Embryonic facial prominence (tissue), 1 donor: ENCODE data around the gene CDKN2AIP.
A peak's percentile ranks its signal among the peaks of the same experiment; 100 is the strongest.
"Not testable (repeated sequence)": the region's sequence is repeated elsewhere in the genome, so short reads cannot be mapped to it uniquely, and the experiment has no call there.

Source experiments
- DNase-seq: peaks from one replicate; pipeline ENCODE4 v3.0.0-alpha.2; 2016; ENCODE audit errors: extremely low spot score

CDKN2AIP gene

DNA sequence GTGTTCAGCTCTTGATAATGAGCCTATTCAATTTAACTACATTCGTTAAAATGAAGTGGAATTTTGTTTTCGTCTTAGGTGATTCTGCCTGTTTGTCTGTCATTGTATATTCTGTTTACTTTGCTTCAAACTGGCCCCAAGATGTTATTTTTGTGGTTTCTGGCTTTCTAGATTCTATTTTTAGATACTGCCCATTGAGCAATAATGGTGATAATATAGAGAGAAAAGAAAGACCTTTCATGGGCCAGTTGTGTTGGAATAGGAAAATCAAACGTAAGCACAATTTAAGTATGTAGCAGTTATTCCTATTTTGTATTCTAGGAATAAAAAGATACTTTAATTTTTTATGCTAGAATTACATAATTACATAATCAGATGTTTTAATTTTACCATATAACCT lies 4.0 kb downstream of the CDKN2AIP start:
- no peak for DNase-seq

DNA sequence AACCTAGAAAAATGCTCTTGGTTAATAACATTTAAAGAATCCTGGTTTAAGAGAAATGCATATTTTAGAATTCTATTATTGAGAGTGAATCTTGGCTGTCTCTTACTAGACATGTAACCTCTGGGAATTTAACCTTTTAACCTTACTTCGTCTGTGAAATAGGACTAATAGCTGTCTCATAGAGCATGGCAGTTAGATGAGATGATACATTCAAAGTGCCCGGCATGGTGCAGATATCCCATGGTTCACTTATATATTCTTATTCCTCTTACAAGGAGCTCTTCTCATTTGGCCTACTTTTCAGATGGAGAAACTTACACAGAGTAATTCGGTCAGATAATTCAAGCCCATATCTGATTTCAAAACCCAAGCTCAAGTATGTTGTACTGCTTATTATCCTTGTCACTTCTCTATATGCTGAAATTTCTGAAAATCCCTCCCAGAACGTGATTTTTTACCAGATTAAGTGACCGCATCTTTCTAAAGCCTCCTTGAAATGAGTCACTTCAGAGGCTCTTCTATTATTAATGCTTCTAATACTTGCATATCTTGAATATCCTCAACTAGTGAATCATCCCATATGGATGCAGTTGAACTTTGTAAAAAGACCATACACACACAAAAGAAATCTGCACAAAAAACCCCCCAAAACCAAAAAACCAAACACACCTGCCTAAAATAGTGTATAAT lies 4.9 kb downstream of the CDKN2AIP start:
- no peak for DNase-seq

DNA sequence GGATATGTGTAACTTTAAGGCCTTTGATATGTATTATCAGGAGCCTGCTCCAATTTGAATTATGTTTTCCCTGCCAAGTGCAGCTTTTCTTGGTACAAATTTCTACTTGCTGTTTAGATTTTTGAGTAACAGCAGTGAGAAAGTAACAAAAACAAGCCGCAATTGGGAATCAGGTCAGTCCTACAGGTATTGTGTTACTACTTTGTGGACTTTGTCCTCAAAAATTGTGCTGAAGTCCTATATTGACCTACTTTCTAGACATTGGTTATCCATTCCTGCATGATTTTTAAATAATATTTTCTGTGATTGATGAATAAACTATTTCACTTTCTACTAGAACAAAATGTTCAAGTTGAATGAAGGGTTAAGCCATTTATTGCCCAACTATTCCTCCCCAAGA lies 5.7 kb downstream of the CDKN2AIP start:
- DNase-seq: no peak

DNA sequence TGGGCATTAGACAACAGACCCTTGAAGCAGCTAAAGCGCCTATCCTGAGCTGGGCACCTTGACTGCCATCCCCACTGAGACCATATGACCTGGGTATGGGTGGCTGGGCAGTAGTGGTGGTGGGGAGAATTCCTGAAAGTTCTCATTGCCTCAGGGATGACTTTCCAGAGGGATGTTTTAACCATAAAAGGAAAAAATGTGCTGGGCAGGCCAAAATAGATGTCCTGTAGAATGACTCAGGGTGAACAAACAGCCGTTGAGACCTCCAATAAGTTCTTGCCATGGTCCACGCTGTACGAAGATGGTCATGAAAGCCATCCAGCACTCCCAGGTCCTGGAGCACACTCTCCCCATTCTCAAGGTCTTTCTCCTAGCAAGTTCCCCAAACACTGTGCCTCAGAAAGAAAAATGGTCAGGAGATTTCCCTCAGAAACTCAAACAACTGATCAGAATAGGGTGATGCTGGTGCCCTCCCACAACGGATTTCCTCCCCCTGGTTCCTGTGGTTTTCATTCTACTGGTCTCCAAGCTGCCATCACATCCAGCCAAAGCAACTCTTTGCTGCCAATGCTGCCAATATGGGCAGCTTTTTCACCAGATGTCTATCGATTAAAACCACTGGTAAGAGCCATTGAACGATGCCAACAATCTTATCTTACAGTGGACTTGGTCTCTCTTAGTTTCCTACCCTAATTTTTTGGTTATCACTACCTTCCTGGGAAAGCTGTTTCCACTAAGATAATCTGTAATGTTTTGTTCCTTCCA lies 11.2 kb downstream of the CDKN2AIP start:
- DNase-seq: no peak

DNA sequence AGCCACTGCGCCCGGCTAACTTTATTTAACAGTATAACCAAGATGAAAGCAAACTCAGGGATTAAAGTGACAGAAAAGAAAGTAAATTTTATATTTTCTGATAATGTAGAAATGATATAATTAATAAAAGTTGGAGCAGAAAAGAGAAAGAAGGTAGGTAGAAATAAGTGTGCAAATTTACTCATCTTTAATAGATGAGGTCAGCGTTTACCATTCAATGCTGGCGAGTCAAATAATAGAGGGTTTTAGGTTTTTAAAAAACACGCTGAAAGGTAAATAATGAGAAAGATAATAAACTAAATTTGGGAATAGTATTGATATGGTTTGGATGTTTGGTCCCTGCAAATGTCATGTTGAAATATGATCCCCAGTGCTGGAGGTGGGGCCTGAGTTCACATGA lies 13.6 kb downstream of the CDKN2AIP start:
- DNase-seq: no peak

DNA sequence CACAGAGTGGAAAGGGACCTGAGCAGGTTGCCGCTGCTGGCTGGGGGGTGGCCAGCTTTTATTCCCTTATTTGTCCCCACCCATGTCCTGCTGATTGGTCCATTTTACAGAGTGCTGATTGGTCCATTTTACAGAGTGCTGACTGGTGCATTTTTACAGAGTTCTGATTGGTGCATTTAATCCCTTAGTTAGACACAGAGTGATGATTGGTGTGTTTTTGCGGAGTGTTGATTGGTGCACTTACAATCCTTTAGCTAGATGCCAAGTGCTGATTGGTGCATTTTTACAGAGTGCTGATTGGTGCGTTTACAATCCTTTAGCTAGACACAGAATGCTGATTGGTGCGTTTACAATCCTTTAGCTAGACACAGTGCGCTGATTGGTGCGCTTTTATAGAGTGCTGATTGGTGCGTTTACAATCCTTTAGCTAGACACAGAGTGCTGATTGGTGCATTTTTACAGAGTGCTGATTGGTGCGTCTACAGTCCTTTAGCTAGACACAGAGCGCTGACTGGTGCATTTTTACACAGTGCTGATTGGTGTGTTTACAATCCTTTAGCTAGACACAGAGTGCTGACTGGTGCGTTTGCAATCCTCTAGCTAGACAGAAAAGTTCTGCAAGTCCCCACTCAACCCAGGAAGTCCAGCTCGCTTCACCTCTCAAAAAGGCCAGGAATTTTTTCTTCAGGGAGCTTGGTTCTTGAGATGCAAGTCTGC lies 19.6 kb downstream of the CDKN2AIP start:
- not testable (repeated sequence) for DNase-seq

DNA sequence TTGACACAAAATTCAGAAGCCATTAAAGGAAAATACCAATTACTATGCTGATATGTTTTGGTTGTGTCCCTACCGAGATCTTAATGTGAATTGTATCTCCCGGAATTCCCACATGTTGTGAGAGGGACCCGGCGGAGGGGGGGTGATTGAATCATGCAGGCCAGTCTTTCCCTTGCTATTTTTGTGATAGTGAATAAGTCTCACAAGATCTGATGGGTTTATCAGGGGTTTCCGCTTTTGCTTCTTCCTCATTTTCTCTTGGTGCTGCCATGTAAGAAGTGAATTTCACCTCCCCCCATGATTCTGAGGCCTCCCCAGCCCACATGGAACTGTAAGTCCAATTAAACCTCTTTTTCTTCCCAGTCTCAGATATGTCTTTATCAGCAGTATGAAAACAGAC lies 21.4 kb downstream of the CDKN2AIP start:
- DNase-seq: not testable (repeated sequence)

DNA sequence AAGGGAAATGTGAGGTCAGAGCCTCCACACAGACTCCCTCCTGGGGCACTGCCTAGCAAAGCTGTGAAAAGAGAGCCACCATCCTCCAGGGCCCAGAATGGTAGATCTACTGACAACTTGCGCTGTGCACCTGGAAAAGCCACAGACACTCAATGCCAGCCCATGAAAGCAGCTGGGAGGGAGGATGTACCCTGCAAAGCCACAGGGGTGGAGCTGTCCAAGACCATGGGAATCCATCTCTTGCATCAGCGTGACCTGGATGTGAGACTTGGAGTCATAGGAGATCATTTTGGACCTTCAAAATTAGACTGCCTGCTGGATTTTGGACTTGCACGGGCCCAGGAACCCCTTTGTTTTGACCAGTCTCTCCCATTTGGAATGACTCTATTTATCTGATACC lies 22.8 kb downstream of the CDKN2AIP start:
- no peak for DNase-seq

DNA sequence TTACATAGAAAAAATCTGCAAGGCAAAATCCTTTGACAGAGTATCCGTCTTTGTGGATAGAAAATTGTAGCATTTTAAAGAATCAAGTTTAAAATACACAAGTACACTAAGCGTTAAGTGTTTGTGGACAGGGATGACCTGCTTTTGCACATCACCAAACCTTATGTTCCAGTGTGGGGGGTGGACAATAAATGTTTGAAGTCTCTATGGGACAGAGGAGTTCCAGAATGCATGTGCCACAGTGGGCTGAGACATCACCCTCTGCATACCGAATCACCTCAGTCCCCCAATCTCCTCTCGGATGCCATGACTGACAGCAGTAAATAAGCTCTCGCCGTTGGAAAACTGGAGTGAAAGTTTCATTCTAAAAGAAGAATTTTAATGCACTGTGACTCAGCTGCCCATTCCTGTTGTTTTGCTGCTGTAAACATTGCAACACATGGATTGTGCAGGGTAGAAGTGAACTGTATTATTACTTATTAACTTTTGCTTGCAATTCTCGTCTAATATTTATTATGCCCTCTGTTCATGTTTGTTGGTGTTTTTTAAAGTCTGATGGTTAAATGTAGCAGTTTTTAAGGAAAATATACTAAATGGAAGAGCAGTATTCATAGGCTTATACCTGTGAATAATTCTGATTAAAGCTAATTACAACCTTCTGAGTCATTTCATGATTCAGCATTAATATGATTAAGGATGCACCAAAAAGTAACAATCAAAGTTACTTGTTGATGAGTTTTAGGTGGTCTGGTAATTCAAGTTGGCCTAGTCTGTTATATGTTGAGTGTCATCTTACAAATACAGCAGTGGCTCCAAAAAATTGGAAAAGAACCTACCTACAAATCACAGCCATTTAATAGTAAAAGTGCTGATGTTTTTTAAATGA lies 24.0 kb downstream of the CDKN2AIP start:
- no peak for DNase-seq

DNA sequence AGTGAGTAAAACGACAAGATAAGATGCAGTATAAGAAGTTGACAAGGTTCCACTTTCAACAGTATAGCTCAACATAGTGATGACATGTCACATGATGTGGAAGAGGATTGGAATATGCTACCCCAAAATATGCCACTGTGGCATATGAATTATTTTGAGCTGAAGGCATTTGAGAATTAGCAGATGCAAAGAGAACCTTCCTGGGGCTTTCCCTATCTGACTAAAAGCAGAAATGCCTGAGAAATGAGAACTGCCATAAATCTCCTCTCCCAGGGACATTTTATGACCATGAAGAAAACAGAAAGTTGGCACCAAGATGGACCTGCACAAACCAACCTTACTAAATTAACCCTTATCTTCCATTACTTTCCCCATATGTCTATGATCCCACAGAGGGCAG lies 24.8 kb downstream of the CDKN2AIP start:
- DNase-seq: no peak

DNA sequence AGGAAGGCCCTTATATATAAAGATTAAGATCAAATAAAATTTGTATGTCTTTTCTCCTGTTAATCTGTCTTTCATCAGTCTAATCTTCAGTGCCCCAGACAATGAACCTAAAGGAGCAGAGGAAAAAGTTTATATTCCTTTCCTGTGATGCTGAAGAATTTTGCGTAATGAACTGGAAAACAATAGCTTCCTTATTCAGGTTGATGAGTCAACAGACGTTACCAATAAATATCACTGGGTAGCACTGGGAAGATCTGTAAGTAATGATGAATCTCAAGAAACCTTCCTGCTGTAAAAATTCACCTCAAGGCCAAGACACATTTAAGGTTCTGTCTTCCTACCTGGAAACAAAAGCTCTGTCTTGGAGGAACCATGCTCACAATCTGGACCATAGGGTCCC lies 25.5 kb downstream of the CDKN2AIP start:
- DNase-seq: no peak

DNA sequence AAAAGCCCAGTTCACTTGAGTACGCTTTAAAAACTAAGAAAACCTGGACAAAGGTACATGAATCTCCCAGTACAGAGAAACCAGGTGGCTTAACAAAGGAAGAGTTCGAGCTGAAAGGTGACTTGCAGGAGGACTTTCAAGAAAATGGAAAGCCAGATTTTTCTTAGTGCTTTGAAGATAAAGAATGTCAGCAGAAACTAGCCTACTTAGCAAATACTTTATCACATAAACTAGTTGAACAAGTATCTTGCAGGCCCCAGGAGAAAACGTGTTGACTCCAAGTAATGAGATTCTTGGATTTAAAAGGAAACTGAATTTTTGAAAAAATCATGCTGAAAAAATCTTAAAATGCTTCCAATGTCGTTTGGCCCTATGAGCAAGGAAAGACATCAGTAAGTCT lies 26.4 kb downstream of the CDKN2AIP start:
- no peak for DNase-seq

DNA sequence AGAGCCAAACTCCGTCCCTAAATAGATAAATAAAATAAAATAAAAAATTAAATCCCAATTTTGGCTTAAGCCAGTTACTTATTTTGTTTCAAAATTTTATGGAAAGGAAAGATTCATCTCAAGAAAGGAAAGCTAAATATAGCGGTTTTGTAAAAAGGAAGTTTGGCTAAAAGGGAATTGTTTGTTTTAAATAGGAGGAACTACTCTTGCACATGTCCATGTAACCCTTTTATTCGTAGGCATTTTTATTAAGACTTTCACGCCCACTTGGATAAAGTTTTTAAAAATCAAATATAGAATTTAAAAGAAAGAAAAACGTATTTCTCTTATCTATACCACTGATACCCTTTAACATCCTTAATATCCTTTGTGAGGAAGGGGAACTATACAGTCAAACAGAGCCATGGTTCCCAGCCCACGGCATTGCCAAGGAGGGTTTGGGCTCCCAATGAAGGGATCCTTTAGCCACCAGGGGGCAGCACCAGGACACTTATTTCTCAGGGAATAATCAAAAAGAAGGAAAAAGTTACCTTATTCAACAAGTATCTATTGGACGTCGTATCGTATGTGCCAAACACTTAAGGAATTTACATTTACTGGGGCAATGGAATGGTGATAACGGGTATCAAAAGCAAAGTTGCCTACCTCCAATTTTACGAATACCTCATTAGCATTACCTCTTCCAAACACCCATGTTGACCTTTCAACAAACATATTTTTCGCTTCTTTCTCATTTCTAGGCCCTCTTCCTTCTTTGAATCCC lies 27.7 kb downstream of the CDKN2AIP start:
- DNase-seq: peak; percentile 62

DNA sequence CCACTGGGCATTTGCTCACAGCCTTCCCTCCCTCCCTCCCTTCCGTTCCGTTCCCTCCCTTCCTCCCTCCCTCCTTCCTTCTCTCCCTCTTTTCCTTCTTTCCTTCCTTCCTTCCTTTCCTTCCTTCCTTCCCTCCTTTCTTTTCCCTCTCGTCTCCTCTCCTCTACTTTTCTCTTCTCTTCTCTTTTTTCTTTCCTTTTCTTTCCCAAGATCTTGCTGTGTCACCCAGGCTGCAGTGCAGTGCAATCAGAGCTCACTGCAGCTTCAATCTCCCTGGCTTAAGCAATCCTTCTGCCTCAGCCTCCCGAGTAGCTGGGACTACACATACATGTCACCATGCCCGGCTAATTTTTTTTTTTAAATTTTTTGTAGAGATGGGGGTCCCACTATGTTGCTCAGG lies 33.7 kb downstream of the CDKN2AIP start:
- DNase-seq: no peak

DNA sequence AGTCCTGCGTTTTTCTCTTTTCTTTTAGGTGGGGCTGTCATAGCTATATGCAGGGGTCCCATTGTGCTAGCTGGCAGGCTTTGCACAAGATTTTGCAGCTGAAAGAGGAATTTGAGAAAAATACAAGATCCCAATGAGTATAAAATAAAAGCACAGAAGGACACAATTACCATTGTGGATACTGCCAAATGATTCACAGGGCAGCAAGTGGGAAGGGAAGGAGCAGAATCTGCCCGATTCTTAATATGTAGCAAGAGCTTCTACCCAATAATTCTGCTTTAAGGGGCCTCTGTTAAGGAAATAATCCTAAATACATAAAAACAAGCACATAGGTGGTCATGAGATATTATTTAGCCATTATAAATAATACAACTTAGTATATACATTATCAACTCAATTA lies 34.5 kb downstream of the CDKN2AIP start:
- no peak for DNase-seq

DNA sequence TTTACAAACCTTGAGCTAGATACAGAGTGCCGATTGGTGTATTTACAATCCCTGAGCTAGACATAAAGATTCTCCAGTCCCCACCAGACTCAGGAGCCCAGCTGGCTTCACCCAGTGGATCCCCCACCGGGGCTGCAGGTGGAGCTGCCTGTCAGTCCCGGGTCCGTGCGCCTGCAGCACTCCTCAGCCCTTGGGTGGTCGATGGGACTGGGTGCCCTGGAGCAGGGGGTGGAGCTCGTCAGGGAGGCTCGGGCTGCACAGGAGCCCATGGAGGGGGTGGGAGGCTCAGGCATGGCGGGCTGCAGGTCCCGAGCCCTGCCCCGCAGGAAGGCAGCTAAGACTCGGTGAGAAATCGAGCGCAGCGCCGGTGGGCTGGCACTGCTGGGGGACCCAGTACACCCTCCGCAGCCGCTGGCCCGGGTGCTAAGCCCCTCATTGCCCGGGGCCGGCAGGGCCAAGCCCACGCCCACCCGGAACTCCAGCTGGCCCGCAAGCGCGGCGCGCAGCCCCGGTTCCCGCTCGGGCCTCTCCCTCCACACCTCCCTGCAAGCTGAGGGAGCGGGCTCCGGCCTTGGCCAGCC lies 38.2 kb downstream of the CDKN2AIP start:
- DNase-seq: not testable (repeated sequence)

DNA sequence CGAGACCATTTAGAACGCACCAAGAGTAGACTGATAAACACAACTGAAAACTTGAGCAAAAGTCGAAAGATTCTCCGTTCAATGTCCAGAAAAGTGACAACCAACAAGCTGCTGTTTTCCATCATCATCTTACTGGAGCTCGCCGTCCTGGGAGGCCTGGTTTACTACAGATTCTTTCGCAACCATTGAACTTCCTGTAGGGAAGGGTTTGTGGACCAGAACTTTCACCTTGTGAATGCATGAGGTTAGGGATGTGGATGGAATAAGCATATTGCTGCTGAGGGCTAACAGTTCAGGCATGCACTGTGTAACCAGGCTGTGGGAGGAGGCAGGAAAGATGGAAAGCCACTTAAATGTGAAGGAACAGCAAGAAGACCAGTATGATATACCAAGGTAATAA lies 39.6 kb downstream of the CDKN2AIP start:
- DNase-seq: no peak

DNA sequence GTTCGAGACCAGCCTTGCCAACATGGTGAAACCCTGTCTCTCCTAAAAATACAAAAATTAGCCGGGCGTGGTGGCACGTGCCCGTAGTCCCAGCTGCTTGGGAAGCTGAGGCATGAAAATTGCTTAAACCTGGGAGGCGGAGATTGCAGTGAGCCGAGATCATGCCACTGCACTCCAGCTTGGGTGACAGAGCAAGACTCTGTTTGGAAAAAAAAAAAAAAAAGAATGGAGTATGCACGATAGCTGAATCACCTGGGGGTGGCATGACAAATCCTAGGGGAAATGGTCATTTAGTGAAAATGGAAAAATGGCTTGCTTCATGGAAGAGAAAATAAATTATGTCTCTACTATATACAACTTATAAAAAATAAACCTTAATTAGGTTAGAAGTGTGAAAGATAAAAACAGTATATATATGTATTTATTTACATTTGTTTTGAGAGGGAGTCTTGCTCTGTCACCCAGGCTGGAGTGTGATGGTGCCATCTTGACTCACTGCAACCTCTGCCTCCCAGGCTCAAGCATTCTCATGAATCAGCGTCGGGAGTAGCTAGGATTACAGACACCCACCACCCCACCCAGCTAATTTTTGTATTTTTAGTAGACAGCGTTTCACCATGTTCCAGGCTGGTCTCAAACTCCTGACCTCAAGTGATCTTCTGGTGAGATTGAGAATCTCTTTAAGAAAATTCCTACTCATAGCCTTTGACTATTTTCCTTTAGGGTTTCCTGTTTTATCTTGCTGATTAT lies 41.1 kb downstream of the CDKN2AIP start:
- DNase-seq: no peak

DNA sequence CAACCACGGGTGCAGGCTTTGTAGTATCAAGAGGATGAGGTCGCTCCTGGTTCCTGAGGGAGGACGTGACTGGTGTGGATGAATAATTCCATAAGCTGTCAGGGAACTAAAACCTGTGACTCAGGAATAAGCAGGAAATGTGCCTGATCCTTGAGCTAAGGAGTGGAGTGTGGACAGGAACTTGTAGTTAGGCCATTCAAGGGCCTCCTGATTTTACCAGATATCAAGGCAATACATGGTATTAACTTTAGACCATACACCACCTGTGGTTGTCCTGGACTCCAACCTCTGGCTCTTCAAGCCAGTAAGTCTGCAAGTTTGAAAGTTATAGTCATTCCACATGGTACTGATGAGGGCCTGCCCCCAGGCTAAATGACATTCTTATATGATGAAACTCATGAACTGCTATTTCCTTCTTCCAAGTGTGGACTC lies 48.4 kb downstream of the CDKN2AIP start:
- DNase-seq: no peak

DNA sequence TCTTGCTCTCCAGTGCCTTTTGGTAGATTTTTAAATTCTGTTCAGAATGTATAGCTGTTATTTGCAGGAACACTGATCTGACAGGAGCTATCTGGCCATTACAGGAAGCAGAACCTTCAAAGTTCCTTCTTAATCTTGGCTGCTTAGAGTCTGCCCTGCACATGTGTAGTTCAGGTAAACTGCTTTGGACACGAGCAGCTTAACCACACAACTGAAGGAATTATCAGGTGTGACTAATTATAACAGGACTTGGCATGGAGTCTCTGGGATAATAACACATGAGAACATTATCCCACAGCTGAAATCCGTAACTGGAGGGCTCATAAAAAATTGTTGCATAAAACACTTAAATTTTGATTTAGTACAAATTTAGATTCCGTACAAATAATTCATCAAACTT lies 48.8 kb downstream of the CDKN2AIP start:
- no peak for DNase-seq
